OCI-LY1 (cell line): ENCODE data around the gene RAI2.

ENCODE experiments used
- EZH2 ChIP-seq: fragments of 200-600 bp; sonication (generic), shearing (Covaris generic); IDR thresholded peaks from 2 replicates; pipeline ENCODE4 v1.8.0; 2017; ENCODE audit warnings: borderline replicate concordance, mixed run types, mild to moderate bottlenecking, antibody characterized with exemption, low read length, moderate library complexity, mixed read lengths
- TF ChIP-seq, protein P1 (sequence below): fragments of 200-600 bp; sonication (generic), shearing (Covaris generic); IDR thresholded peaks from 2 replicates; pipeline ENCODE4 v1.5.1; 2017; ENCODE audit warnings: mild to moderate bottlenecking, antibody characterized with exemption, low read length, moderate library complexity, mixed read lengths

DNA sequence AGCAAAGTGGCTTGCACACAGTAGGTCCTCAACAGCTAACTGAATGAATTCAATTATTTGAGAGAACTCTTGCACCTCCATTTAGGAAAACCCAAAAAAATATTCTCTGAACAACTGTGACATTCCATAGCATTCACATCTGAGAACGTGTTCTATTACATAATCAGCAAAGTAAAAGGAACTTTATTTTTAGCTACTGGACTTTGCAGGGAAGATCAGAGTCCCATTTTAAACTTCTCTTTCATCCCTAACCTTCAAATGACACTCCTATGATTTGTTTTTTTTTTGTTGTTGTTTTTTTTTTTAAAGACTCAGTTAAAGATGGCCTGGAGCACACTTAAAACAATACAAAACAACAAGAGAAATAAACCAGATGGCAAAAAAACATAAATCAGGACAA lies 30.9 kb downstream of the RAI2 start:
- no peak for TF ChIP-seq EZH2
- TF ChIP-seq, protein P1, sequence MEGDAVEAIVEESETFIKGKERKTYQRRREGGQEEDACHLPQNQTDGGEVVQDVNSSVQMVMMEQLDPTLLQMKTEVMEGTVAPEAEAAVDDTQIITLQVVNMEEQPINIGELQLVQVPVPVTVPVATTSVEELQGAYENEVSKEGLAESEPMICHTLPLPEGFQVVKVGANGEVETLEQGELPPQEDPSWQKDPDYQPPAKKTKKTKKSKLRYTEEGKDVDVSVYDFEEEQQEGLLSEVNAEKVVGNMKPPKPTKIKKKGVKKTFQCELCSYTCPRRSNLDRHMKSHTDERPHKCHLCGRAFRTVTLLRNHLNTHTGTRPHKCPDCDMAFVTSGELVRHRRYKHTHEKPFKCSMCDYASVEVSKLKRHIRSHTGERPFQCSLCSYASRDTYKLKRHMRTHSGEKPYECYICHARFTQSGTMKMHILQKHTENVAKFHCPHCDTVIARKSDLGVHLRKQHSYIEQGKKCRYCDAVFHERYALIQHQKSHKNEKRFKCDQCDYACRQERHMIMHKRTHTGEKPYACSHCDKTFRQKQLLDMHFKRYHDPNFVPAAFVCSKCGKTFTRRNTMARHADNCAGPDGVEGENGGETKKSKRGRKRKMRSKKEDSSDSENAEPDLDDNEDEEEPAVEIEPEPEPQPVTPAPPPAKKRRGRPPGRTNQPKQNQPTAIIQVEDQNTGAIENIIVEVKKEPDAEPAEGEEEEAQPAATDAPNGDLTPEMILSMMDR = no peak
